Testis (tissue), 2 donors: ENCODE data around the gene TAF9.

ENCODE experiments used
- CTCF ChIP-seq, 3 experiments: fragments of 450-650 bp in 2 of 3; fragments of 200-600 bp in 1 of 3; sonication (generic) in 1 of 3; IDR thresholded peaks; one replicate each; pipeline ENCODE4 v1.5.1; 2016 to 2019; ENCODE audit warnings: antibody characterized with exemption in 3 of 3, mild to moderate bottlenecking in 2 of 3, moderate library complexity in 1 of 3
- POLR2A ChIP-seq: fragments of 450-650 bp; IDR thresholded peaks from one replicate; pipeline ENCODE4 v1.6.1; 2017; ENCODE audit warnings: antibody characterized with exemption, mild to moderate bottlenecking, moderate library complexity

- TF ChIP-seq CTCF (IDR thresholded peaks at IDR 0.05) (no peak), POLR2A (no peak)
Measured at GRCh38 chr5:69368458-69369339, 621 bp downstream of the TAF9 start.
